Body of pancreas (tissue), 4 donors: ENCODE results near the gene IQSEC2.

Experiments
- CTCF ChIP-seq, 7 experiments: fragments of 450-650 bp in 4 of 7; fragments of 200-600 bp in 3 of 7; sonication (generic) in 3 of 7; IDR thresholded peaks; one replicate each; pipeline ENCODE4 v1.5.1; 2016 to 2019; ENCODE audit warnings: antibody characterized with exemption in 7 of 7
- POLR2A ChIP-seq, 3 donors: fragments of 450-650 bp; IDR thresholded peaks; one replicate each; pipeline ENCODE4 v1.6.1; 2016; ENCODE audit warnings: antibody characterized with exemption in 3 of 3, mild to moderate bottlenecking in 2 of 3

GRCh38 chrX:53262189-53262917 lies 19.0 kb downstream of the IQSEC2 start:
- no peak for TF ChIP-seq CTCF (IDR thresholded peaks at IDR 0.05)
- no peak for TF ChIP-seq POLR2A (IDR thresholded peaks at IDR 0.05)
